Nucleus accumbens (tissue), 56 donors: ENCODE results near the gene LCN1.

Source experiments
- DNase-seq, 56 donors: peaks; one replicate each; lab custom pipeline; 2025; lab: John Stamatoyannopoulos, UW

LCN1 gene

GRCh38 chr9:135487281-135488012 lies 33.8 kb upstream of the LCN1 start:
- DNase-seq = no peak

- no peak for DNase-seq
Observed at GRCh38 chr9:135488013-135488330, 33.3 kb upstream of the LCN1 start.

- DNase-seq = no peak
Observed at GRCh38 chr9:135488527-135488926, 32.7 kb upstream of the LCN1 start.

GRCh38 chr9:135489188-135489906 lies 31.9 kb upstream of the LCN1 start:
- no peak for DNase-seq

- no peak for DNase-seq
Observed at GRCh38 chr9:135490166-135490870, 30.9 kb upstream of the LCN1 start.

GRCh38 chr9:135490980-135491464 lies 30.2 kb upstream of the LCN1 start:
- no peak for DNase-seq

GRCh38 chr9:135491764-135492163 lies 29.5 kb upstream of the LCN1 start:
- no peak for DNase-seq

- no peak for DNase-seq
Observed at GRCh38 chr9:135492886-135493669, 28.2 kb upstream of the LCN1 start.

- no peak for DNase-seq
Observed at GRCh38 chr9:135494791-135495559, 26.3 kb upstream of the LCN1 start.

- DNase-seq = no peak
Observed at GRCh38 chr9:135498381-135499126, 22.7 kb upstream of the LCN1 start.

GRCh38 chr9:135499326-135500070 lies 21.7 kb upstream of the LCN1 start:
- peak in 55 of 56 donors; percentile 65 to 99 (median 90) for DNase-seq

- DNase-seq = peak in 4 of 56 donors; percentile 48 to 69 (median 60)
Observed at GRCh38 chr9:135500071-135500524, 21.1 kb upstream of the LCN1 start.

GRCh38 chr9:135500525-135501260 lies 20.5 kb upstream of the LCN1 start, which contains the start of gene MRPS2:
Gene MRPS2, plus strand, starts transcription at chr9:135500682. Its CDS starts 29 bp downstream, at chr9:135500711.
- DNase-seq = peak in 52 of 56 donors; percentile 35 to 89 (median 72)

- DNase-seq = peak in 14 of 56 donors; percentile 4 to 56 (median 20)
Observed at GRCh38 chr9:135501261-135502167, 19.7 kb upstream of the LCN1 start.

GRCh38 chr9:135502168-135502872 lies 18.9 kb upstream of the LCN1 start:
- DNase-seq = no peak
